Medulla oblongata (tissue), 1 donor: ENCODE measurements around the gene GLMP.
"Not testable (repeated sequence)": the region's sequence is repeated elsewhere in the genome, so short reads cannot be mapped to it uniquely, and the experiment has no call there.

Experiments used
- DNase-seq: peaks from one replicate; pipeline ENCODE4 v3.0.0-alpha.2; 2015; ENCODE audit errors: extremely low spot score

The GLMP gene, protein sequence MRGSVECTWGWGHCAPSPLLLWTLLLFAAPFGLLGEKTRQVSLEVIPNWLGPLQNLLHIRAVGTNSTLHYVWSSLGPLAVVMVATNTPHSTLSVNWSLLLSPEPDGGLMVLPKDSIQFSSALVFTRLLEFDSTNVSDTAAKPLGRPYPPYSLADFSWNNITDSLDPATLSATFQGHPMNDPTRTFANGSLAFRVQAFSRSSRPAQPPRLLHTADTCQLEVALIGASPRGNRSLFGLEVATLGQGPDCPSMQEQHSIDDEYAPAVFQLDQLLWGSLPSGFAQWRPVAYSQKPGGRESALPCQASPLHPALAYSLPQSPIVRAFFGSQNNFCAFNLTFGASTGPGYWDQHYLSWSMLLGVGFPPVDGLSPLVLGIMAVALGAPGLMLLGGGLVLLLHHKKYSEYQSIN

DNA sequence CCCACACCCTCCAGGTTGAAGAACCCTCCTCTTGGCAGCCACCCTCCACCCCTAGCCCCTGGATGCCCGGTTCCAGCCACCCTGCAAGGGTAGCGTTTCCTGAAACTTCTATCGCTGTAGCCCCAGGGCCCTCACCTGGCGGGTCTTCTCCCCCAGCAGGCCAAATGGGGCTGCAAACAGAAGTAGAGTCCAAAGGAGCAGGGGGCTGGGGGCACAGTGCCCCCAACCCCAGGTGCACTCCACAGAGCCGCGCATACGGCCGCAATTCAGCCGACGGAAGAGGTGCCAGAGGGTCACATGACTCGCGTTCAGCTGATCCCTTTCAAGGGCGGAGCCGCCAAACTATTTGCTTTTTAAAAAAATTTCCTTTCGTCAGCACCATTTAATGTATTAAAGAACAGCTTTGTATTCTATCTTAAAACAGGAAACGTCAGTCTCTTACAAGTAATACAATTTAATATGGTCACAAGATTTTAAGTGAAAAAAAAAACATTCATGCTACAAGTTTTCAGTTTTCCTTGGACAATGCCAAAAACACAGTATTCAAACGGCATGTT lies at the start of gene GLMP:
TSS of gene GLMP (minus strand) at position 289 of the 557 bp plus-strand sequence. CDS start at position 255, 34 bp downstream.
- DNase-seq: peak; percentile 81

- no peak for DNase-seq
Measured at GRCh38 chr1:156344409-156344808, 48.9 kb upstream of the GLMP start.

DNA sequence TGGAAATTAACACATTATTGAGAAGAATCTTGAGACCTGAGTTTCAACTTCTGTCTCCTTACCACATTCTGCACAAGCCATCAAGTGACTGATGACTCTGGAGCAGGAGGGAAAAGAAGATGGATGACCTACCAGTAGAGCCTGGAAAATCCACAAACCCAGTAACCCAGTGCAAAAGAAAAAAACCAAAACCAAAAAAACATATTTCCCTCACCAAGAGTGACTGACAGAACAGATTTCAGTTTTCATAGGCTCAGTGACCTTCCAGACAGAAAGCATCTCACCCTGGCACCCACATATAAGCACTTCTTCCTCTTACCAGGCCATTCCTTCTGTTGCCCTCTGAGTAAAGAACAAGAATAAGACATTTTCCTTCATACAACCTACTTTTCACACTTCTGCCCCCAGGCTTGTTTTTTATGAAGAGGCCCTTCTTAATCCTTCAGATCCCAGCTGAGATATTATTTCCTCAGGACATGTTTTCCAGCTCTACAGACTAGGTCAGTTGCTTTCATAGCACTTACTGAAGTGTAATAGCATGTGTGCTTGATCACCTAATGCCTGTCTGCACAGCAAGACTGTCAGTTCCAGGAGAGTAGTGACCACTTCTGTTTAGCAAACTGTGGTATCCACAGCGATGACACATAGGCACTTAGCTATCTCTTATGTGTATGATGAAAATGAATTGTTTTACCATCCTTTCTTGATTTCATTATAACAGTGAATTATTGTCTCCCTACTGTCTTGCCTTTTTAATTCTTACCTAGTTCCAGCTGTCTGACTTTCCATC lies 46.9 kb upstream of the GLMP start:
- DNase-seq: no peak

DNA sequence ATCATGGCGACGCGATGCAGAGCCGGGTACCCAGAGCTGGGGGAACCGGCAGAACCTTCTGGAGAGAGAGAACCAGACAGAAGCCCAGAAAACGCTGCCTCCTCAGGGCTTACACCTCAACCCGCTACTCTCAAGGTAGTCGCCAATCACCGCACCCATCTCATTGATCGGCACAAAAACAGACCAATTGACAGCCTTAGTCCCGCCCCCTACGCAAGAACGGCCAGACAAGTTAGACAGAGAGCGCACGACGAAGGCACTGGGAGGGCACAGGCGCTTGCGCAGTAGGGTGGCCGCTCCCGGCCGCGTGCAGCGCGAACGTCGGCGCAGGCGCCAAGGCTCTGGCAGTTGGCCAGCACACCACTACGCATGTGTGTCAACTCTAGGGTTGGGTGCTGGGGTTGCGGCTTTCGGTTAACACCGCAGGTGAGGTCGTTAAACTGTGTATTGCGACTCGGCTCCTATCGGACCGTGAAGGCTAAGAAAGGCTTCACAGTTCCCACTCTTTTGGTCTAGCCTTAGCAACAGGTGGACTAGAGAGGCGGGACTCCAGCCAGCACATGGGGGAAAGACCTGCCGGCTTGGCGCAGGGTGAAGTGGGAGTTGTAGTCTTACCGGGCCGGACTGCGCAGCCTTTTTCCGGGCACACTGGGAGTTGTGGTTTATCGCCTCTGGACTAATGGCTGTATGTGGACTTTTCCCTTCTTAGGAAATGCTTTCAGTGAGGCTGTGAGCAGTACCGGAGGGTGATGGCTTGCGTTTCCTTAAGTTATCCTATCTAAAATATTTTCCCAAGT lies 42.9 kb upstream of the GLMP start, which contains the start of the genes CCT3 and TSACC:
TSS of gene CCT3 (minus strand) at position 113 of the 797 bp plus-strand sequence. CDS start at position 5, 108 bp downstream.
TSS of gene TSACC (plus strand) at position 347 of the 797 bp plus-strand sequence. CDS start 1,232 bp downstream, outside the sequence.
- DNase-seq: peak; percentile 100

GRCh38 chr1:156337888-156338179 lies 42.4 kb upstream of the GLMP start:
- DNase-seq: no peak

DNA sequence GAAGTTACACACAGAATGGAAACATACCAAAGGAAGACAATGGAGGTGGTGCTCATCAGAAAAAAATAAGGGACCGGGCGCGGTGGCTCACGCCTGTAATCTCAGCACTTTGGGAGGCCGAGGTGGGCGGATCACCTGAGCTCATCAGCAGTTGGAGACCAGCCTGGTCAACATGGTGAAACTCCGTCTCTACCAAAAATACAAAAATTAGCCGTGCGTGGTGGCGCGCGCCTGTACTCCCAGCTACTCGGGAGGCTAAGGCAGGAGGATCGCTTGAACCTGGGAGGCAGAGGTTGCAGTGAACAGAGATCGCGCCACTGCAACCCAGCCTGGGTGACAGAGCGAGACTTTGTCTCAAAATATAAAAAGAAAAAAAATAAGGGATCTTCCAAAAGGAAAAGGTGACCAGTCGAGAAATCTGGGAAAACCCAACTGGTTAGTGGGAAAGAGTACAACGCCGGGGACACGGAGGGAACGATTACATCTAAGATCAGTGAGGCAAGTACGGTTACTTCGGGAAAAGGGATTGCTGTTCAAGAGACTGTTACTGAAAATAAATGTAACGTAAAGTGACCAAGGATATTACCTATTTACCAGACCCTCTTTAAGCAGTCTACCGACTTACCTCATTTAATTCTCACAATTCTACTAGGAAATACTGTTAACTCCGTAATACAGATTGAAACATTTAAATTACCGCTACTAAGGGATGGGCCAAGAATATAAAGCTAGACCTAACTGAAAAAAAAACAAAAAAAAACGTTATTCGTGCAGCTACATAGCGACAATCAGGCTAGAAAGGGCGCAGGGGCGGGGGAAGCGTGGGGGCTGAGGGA lies 41.8 kb upstream of the GLMP start:
- no peak for DNase-seq

DNA sequence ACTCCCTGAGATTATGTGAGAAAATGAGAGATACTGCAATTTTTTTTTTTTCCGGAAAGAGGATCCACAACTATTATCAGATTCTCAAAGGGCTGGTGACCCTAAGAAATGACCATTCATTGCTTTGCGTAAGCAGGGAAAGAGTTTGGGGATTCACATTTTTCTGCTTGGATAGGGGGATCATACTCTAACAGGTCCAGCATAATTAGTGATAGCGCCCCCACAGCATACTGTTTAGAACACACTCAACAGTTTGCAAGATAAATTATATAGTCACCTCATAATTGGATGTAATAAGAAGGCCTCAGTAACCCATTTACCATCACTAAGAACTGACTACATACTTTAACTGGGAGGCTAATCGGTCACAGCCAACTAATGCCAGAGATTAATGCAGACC lies 40.8 kb upstream of the GLMP start:
- DNase-seq: no peak

DNA sequence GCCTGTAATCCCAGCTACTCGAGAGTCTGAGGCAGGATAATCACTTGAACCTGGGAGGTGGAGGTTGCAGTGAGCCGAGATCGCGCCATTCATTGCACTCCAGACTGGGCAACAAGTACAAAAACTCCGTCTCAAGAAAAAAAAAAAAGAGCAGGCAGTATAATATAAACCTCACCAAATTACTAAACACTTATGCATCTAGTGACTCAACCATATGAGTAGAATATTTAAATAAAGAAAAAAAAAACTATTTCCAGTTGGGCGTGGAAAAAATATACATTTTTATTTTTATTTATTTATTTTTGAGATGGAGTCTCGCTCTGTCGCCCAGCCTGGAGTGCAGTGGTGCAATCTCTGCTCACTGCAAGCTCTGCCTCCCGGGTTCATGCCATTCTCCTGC lies 27.7 kb upstream of the GLMP start:
- not testable (repeated sequence) for DNase-seq

GRCh38 chr1:156320560-156320959 lies 25.1 kb upstream of the GLMP start:
- no peak for DNase-seq

DNA sequence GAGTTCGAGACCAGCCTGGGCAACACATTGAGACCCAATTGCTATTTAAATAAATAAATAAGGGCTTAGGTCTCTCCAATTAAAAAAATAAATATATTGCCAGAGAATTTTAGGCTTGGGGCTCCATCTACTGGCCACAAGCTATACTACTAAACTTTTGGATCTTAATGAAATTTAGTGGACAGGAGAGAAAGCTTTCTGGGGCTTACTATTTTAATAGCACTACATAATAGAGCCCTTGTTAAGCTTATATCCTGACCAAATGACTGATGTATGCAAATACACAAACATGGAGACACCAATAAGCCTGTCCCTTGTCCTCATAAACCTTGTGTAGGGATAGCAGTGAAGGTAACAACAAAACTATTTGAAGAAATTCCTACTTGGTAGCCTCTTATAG lies 24.2 kb upstream of the GLMP start:
- DNase-seq: no peak

GRCh38 chr1:156316909-156317308 lies 21.4 kb upstream of the GLMP start:
- DNase-seq: no peak

- no peak for DNase-seq
Measured at GRCh38 chr1:156310962-156311361, 15.5 kb upstream of the GLMP start.

DNA sequence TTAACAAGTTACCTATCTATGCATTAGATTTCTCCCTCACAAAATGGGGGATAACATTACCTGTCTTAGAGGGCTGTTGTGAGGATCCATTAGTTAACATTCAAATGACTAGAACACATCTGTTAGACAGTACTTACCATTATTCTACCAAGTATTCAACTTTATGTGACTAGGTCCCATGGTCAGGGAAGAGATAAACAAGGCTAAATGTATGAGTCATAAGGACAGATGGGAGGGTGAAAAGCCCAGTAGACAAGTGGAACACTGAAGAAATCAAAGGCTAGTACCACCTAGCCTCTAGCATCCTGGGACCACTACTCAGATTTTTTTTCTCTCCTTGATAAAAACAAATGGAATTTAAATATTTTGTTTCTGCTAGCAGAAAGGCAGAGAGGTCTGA lies 12.6 kb upstream of the GLMP start:
- DNase-seq: no peak

- DNase-seq: no peak
Measured at GRCh38 chr1:156305215-156305614, 9.7 kb upstream of the GLMP start.

GRCh38 chr1:156303241-156303640 lies 7.8 kb upstream of the GLMP start:
- no peak for DNase-seq

DNA sequence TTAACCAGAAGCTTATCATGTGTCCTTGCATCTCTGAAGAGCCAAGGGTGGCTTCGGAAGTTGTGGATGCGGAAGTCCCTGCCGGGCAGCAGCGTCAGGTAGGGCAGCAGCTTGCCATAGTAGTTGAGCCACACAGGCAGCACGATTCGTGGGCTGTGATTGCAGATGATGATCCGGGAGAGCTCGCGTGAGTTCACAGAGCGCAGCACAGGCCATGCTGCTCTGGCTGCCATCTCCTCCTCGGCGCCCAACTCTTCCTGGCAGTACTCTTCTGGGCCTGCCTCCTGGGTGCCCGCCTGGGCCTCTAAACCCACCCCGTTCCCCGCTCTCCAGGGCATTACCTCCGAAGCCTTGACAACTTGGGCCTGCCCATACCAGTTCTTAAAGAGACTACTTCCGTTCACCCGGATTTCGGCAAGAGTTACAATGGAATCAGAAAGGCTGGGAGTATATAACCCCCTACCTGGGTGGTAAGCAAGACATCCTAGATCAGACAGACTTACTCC lies 3.4 kb upstream of the GLMP start, which contains the start of gene VHLL:
TSS of gene VHLL (minus strand) at position 456 of the 506 bp plus-strand sequence. CDS start at position 338, 118 bp downstream.
- no peak for DNase-seq

DNA sequence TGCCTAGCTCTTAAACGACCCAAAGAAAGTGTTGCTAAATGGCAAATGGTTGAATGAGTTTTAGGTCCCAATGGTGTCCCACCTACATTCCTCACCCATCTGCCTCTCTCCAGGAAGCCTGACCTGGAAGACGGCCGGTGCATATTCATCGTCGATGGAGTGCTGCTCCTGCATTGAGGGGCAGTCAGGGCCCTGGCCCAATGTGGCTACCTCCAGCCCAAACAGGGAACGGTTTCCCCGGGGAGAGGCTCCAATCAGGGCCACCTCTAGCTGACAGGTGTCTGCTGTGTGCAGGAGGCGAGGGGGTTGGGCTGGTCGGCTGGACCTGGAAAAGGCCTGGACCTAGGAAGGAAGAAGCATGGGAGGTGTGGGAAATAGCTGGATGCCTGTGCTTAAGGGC lies 1.6 kb downstream of the GLMP start:
- DNase-seq: no peak

- no peak for DNase-seq
Measured at GRCh38 chr1:156293098-156293434, 2.4 kb downstream of the GLMP start.

GRCh38 chr1:156291226-156292061 lies 4.0 kb downstream of the GLMP start:
- DNase-seq: peak; percentile 86

DNA sequence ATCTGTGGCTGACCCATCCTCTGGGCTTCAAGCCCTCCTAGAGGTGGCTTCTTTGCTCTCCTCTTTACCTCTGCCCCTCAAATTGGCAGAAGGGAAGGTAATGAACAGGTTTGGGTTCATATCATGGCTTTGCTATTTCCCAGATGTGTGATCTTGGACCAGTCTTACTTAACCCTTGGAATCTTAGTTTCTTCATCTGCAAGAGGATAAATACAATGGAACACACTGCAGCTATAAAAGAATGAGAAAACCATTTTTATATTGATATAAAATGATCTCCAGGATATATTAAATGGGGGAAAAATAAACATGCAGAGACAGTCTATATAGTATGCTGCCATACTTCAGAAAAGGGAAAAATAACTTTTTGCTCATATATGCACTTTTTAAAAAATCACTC lies 5.6 kb downstream of the GLMP start:
- DNase-seq: no peak
